Adrenal gland (tissue), 12 donors: ENCODE measurements around the gene ACBD6. TPM values are rescaled to one million over a fixed set of nuclear protein-coding genes. Genes with fewer than 3 reads are reported as not detected.

Experiments
- DNase-seq, 7 donors: peaks; one replicate each; pipeline ENCODE4 v3.0.0-alpha.2; 2019 to 2020
- H3K27ac ChIP-seq, 5 donors: fragments of 200-600 bp; sonication (generic) in 4 of 5; 1 replicate in 3 of 5; 2 replicates in 2 of 5; pipeline versions ENCODE4 v1.5.1 to v1.8.0; 2016 to 2020; ENCODE audit warnings: mild to moderate bottlenecking in 1 of 5
- H3K27me3 ChIP-seq: fragments of 200-600 bp; 2 replicates; pipeline ENCODE4 v1.8.0; 2021
- H3K36me3 ChIP-seq, 2 donors: fragments of 200-600 bp; replicated peaks in 1 of 2; 1 replicate in 1 of 2; 2 replicates in 1 of 2; pipeline versions ENCODE4 v1.5.1 to v1.8.0; 2018 to 2022
- H3K4me1 ChIP-seq, 2 donors: fragments of 200-600 bp; replicated peaks in 1 of 2; 1 replicate in 1 of 2; 2 replicates in 1 of 2; pipeline versions ENCODE4 v1.5.1 to v1.8.0; 2018 to 2021
- H3K4me3 ChIP-seq, 4 donors: fragments of 200-600 bp; sonication (generic) in 3 of 4; one replicate each; pipeline ENCODE4 v1.5.1; 2016 to 2018
- H3K9me3 ChIP-seq, 3 donors: fragments of 200-600 bp; sonication (generic) in 1 of 3; replicated peaks in 1 of 3; 1 replicate in 2 of 3; 2 replicates in 1 of 3; pipeline versions ENCODE4 v1.5.1 to v1.8.0; 2016 to 2021
- POLR2A ChIP-seq, 2 donors: fragments of 450-650 bp; IDR thresholded peaks; one replicate each; pipeline ENCODE4 v1.6.1; 2017; ENCODE audit warnings: antibody characterized with exemption in 2 of 2, mild to moderate bottlenecking in 2 of 2, moderate library complexity in 1 of 2
- WGBS, 4 donors: extraction: QIAGEN DNeasy Blood & Tissue Kit in 2 of 4; methylation state at CpG; one replicate each; pipeline versions ENCODE4 v1.1.5 to v1.1.7; 2013 to 2017; 5-methylcytosine and 5-hydroxymethylcytosine counted together
- intact Hi-C, 2 donors: fragments of 100-400 bp; cut with DNase I; formaldehyde crosslinking; loops; one replicate each; pipeline versions ENCODE4 v1.14.1 to v1.15.0; 2022 to 2023
- polyA plus RNA-seq, 3 donors: library from polyadenylated mRNA; stranded (reverse); fragments of 200-250 nt in 2 of 3; fragments of 350-450 nt in 1 of 3; fragmentation: Illumina TruSeq in 1 of 3; extraction: RNeasy Lipid Tissue Mini Kit (QIAGEN cat#74804) in 1 of 3; gene quantifications; one replicate each; pipeline ENCODE4 v1.2.3, GENCODE V29; 2013 to 2014
- total RNA-seq, 9 donors: library from RNA; depleted of rRNA in 4 of 9; stranded (reverse); fragments of >200 nt in 4 of 9; fragments of 120-200 nt in 1 of 9; fragmentation: NEBNext Ultra II Directional in 1 of 9; extraction: Animal tissue kit (Norgen Biotek cat#: 25700) in 1 of 9; gene quantifications; one replicate each; pipeline versions ENCODE4 v1.1.0 to v1.2.4, GENCODE V29; 2013 to 2023
- TF ChIP-seq, protein P1 (sequence below), 6 experiments: fragments of 450-650 bp in 4 of 6; fragments of 200-600 bp in 2 of 6; sonication (generic) in 1 of 6; IDR thresholded peaks; 1 replicate in 5 of 6; 2 replicates in 1 of 6; pipeline versions ENCODE4 v1.5.1 to v1.8.0; 2016 to 2021; ENCODE audit warnings: antibody characterized with exemption in 6 of 6, mild to moderate bottlenecking in 2 of 6, moderate library complexity in 1 of 6
- donor health status: healthy with polysubstance abuse.
- donor health status: Bipolar disorder and iron deficiency.
- donor health status: DM: yes; HTN: yes; CAD: no.
- donor health status: DM: no; HTN: no; CAD: no.
- donor health status: DM: no; HTN: no; CAD: no.
- donor health status: DM: yes; HTN: yes; CAD: no.

Gene ACBD6
- total and polyA plus RNA-seq, 12 donors = 28.7 to 75.1 (median 36.6) TPM

DNA sequence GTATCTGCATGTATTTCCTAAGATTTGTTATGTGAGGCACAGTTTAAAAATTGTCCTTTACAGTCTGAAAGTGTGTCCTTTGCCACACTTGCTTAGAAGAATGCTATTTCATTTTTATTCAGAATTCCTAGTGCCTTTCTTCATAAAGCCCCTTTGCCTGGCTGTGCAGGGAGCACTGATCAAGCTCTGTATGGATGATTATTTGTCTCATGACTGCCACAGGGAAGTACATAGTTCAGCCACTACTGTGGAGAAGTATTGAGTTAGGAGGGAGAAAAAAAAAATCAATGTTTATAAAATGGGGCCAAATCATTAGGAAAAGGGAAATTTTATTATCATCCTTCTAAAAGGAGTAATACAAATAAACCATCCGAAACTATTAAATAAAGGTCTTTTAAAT, 220.9 kb downstream of the ACBD6 start:
- Histone ChIP-seq H3K4me3 (no peak overlapping the region), H3K36me3 (no peaks in the 10 kb centered on the region), H3K4me1 (peaks cover 8 to 11% of the 10 kb centered on the region in 2 donors), H3K9me3 (no peaks in the 10 kb centered on the region), H3K27ac (no peak overlapping the region), H3K27me3 (no peaks in the 10 kb centered on the region)
- DNase-seq = no peak
- intact Hi-C loops = no loop called here
- no peak for TF ChIP-seq POLR2A (IDR thresholded peaks at IDR 0.05)
- TF ChIP-seq, protein P1, sequence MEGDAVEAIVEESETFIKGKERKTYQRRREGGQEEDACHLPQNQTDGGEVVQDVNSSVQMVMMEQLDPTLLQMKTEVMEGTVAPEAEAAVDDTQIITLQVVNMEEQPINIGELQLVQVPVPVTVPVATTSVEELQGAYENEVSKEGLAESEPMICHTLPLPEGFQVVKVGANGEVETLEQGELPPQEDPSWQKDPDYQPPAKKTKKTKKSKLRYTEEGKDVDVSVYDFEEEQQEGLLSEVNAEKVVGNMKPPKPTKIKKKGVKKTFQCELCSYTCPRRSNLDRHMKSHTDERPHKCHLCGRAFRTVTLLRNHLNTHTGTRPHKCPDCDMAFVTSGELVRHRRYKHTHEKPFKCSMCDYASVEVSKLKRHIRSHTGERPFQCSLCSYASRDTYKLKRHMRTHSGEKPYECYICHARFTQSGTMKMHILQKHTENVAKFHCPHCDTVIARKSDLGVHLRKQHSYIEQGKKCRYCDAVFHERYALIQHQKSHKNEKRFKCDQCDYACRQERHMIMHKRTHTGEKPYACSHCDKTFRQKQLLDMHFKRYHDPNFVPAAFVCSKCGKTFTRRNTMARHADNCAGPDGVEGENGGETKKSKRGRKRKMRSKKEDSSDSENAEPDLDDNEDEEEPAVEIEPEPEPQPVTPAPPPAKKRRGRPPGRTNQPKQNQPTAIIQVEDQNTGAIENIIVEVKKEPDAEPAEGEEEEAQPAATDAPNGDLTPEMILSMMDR (IDR thresholded peaks at IDR 0.05) = no peak
- 82 to 98% (median 92%) methylated on average over 1 of the region's 1 CpG for WGBS, 4 donors

GRCh38 chr1:180280617-180281016, 221.8 kb downstream of the ACBD6 start:
- Histone ChIP-seq H3K4me3 (no peak overlapping the region), H3K4me1 (peaks cover 8 to 11% of the 10 kb centered on the region in 2 donors), H3K9me3 (no peaks in the 10 kb centered on the region), H3K27me3 (no peaks in the 10 kb centered on the region), H3K36me3 (no peaks in the 10 kb centered on the region), H3K27ac (no peak overlapping the region)
- intact Hi-C loops = no loop called here
- DNase-seq = no peak
- WGBS, 4 donors = 93 to 100% (median 97%) methylated on average over 2 of the region's 2 CpGs
- TF ChIP-seq, protein P1 (IDR thresholded peaks at IDR 0.05) = no peak
- no peak for TF ChIP-seq POLR2A (IDR thresholded peaks at IDR 0.05)

DNA sequence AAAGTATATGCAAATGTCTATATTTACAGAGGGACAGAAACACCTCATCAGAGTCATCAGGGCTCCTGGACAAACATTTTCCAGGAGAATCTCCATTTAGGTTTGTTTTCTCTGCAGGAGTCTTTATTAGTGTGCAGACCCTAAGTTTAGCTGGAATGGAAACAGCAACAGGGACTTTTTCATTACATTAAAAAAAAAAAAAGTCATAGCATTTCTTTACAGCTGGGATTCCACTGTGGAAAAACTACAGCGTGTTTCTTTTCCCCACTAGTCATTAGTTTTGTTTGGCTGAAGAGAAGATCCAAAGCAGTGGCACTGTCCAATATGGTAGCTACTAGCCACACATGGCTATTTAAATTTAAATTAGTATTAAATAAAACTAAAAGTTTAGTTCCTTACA, 222.7 kb downstream of the ACBD6 start:
- no peak for DNase-seq
- H3K9me3 ChIP-seq = no peaks in the 10 kb centered on the region
- no peak for TF ChIP-seq POLR2A (IDR thresholded peaks at IDR 0.05)
- TF ChIP-seq, protein P1 (IDR thresholded peaks at IDR 0.05) = no peak
- H3K4me1 ChIP-seq = peaks cover 8 to 11% of the 10 kb centered on the region in 2 donors
- 92 to 100% (median 97%) methylated on average over 1 of the region's 1 CpG for WGBS, 4 donors
- H3K27me3 ChIP-seq = no peaks in the 10 kb centered on the region
- no peak overlapping the region for H3K27ac ChIP-seq
- no peak overlapping the region for H3K4me3 ChIP-seq
- no peaks in the 10 kb centered on the region for H3K36me3 ChIP-seq
- intact Hi-C loops = no loop called here

GRCh38 chr1:180278596-180279395, 223.6 kb downstream of the ACBD6 start:
- Histone ChIP-seq H3K9me3 (no peaks in the 10 kb centered on the region), H3K4me1 (peaks cover 8 to 11% of the 10 kb centered on the region in 2 donors), H3K4me3 (no peak overlapping the region), H3K36me3 (no peaks in the 10 kb centered on the region), H3K27ac (peak overlapping the region in 3 of 5 donors; percentile 22 to 71 (median 25)), H3K27me3 (no peaks in the 10 kb centered on the region)
- TF ChIP-seq, protein P1 (IDR thresholded peaks at IDR 0.05) = no peak
- no peak for TF ChIP-seq POLR2A (IDR thresholded peaks at IDR 0.05)
- WGBS, 4 donors = 81 to 88% (median 85%) methylated on average over 9 of the region's 9 CpGs
- DNase-seq = peak in 1 of 7 donors; percentile 11
- intact Hi-C loops = no loop called here
